SK-N-SH (cell line): ENCODE measurements around the gene EMP3. TPM values are rescaled to one million over a fixed set of nuclear protein-coding genes. Genes with fewer than 3 reads are reported as not detected.

Experiments used
- CTCF ChIA-PET: fragments of 300-600, 350-600 bp; formaldehyde crosslinking; extraction: SDS; loops from one replicate; lab custom pipeline; 2021; lab: Yijun Ruan, JAX
- POLR2A ChIA-PET: fragments of 350-600 bp; sonication (Branson Sonifier 250); formaldehyde crosslinking; extraction: SDS; loops from one replicate; lab custom pipeline; 2020; ENCODE audit warnings: antibody characterized with exemption, inconsistent platforms; lab: Yijun Ruan, JAX
- DNase-seq: peaks from one replicate; pipeline ENCODE4 v3.0.0; 2012
- H2AFZ ChIP-seq: fragments of 200-600 bp; sonication (generic); 2 replicates; pipeline ENCODE4 v1.8.1; 2016; ENCODE audit warnings: antibody characterized with exemption, mild to moderate bottlenecking, low read depth
- H3F3A ChIP-seq: fragments of 200-600 bp; sonication (generic); replicated peaks from 2 replicates; pipeline ENCODE3; 2016; ENCODE audit warnings: antibody characterized with exemption, mild to moderate bottlenecking; ENCODE audit not compliant: insufficient read depth
- H3K27ac ChIP-seq, 2 experiments: fragments of 200-500 bp in 1 of 2; fragments of 200-600 bp in 1 of 2; sonication (Bioruptor generic) in 1 of 2; sonication (generic), shearing (Covaris generic) in 1 of 2; 2 replicates each; pipeline versions ENCODE4 v1.5.1 to v1.6.1; 2014 to 2016; ENCODE audit warnings: low read depth in 2 of 2, inconsistent platforms in 1 of 2, low read length in 1 of 2, mild to moderate bottlenecking in 1 of 2, mixed read lengths in 1 of 2
- H3K27me3 ChIP-seq: fragments of 200-600 bp; sonication (generic), shearing (Covaris generic); 2 replicates; pipeline ENCODE4 v1.6.1; 2016; ENCODE audit warnings: mixed run types; ENCODE audit not compliant: insufficient read depth
- H3K36me3 ChIP-seq, 2 experiments: fragments of 200-500 bp in 1 of 2; fragments of 200-600 bp in 1 of 2; sonication (Bioruptor generic) in 1 of 2; sonication (generic) in 1 of 2; replicated peaks in 1 of 2; 2 replicates each; pipeline versions ENCODE3 to v1.5.1; 2014 to 2016; ENCODE audit warnings: low read length in 1 of 2, mild to moderate bottlenecking in 1 of 2; ENCODE audit not compliant: insufficient read depth in 2 of 2, control insufficient read depth in 1 of 2
- H3K4me1 ChIP-seq, 2 experiments: fragments of 200-500 bp in 1 of 2; fragments of 200-600 bp in 1 of 2; sonication (Bioruptor generic) in 1 of 2; sonication (generic), shearing (Covaris generic) in 1 of 2; 2 replicates each; pipeline versions ENCODE4 v1.5.1 to v1.6.1; 2014 to 2016; ENCODE audit warnings: low read depth in 1 of 2, low read length in 1 of 2, mixed run types in 1 of 2; ENCODE audit not compliant: insufficient read depth in 2 of 2, control insufficient read depth in 1 of 2
- H3K4me2 ChIP-seq: fragments of 200-600 bp; sonication (generic), shearing (Covaris generic); 2 replicates; pipeline ENCODE4 v1.6.1; 2017; ENCODE audit warnings: mixed run types
- H3K4me3 ChIP-seq, 2 experiments: fragments of 200-500 bp in 1 of 2; fragments of 200-600 bp in 1 of 2; sonication (Bioruptor generic) in 1 of 2; sonication (generic), shearing (Covaris generic) in 1 of 2; 2 replicates each; pipeline versions ENCODE4 v1.5.1 to v1.8.1; 2014 to 2016; ENCODE audit warnings: low read depth in 2 of 2, inconsistent platforms in 1 of 2, low read length in 1 of 2, mild to moderate bottlenecking in 1 of 2, mixed read lengths in 1 of 2, moderate library complexity in 1 of 2
- H3K79me2 ChIP-seq: fragments of 200-600 bp; sonication (generic); 2 replicates; pipeline ENCODE4 v1.8.1; 2017; ENCODE audit warnings: mild to moderate bottlenecking; ENCODE audit not compliant: insufficient read depth
- H3K9ac ChIP-seq: fragments of 200-600 bp; sonication (generic); 2 replicates; pipeline ENCODE4 v1.6.1; 2017; ENCODE audit warnings: mixed run types
- H3K9me2 ChIP-seq: fragments of 200-600 bp; sonication (generic); 2 replicates; pipeline ENCODE4 v1.6.1; 2017; ENCODE audit warnings: mixed run types
- H3K9me3 ChIP-seq: fragments of 200-600 bp; sonication (generic); 2 replicates; pipeline ENCODE4 v1.6.1; 2017; ENCODE audit warnings: mixed run types, mild to moderate bottlenecking, moderate library complexity
- H4K20me1 ChIP-seq: fragments of 200-600 bp; sonication (generic); 2 replicates; pipeline ENCODE4 v1.6.1; 2017; ENCODE audit warnings: mild to moderate bottlenecking, mixed run types; ENCODE audit not compliant: insufficient read depth
- CHD2 ChIP-seq: fragments of 150-350 bp; IDR thresholded peaks from 2 replicates; pipeline ENCODE4 v1.6.1; 2018; ENCODE audit warnings: low read length; ENCODE audit not compliant: partially characterized antibody
- EP300 ChIP-seq, 2 experiments: IDR thresholded peaks; 2 replicates each; pipeline versions ENCODE4 v1.4.0 to v1.6.1; 2012; ENCODE audit warnings: borderline replicate concordance in 1 of 2, low read depth in 1 of 2, low read length in 1 of 2
- EZH2phosphoT487 ChIP-seq: fragments of 200-600 bp; sonication (generic); IDR thresholded peaks from 2 replicates; pipeline ENCODE4 v1.6.1; 2017; ENCODE audit warnings: low read depth, mixed run types, mild to moderate bottlenecking, antibody characterized with exemption, moderate library complexity, borderline replicate concordance
- GABPA ChIP-seq: IDR thresholded peaks from 2 replicates; pipeline ENCODE4 v1.4.0; 2012; ENCODE audit warnings: low read depth, mild to moderate bottlenecking
- GATA2 ChIP-seq: sonication (generic); formaldehyde crosslinking; IDR thresholded peaks from 2 replicates; pipeline ENCODE4 v1.5.0; 2020; ENCODE audit warnings: mild to moderate bottlenecking, missing genetic modification reagents
- JUND ChIP-seq: IDR thresholded peaks from 2 replicates; pipeline ENCODE4 v1.4.0; 2012
- NFIC ChIP-seq: IDR thresholded peaks from 2 replicates; pipeline ENCODE4 v1.4.0; 2012; ENCODE audit warnings: borderline replicate concordance
- RAD21 ChIP-seq: IDR thresholded peaks from 2 replicates; pipeline ENCODE4 v1.6.1; 2012; ENCODE audit warnings: mild to moderate bottlenecking, low read length
- RCOR1 ChIP-seq: fragments of 150-350 bp; IDR thresholded peaks from 2 replicates; pipeline ENCODE4 v1.6.1; 2017; ENCODE audit warnings: antibody characterized with exemption, low read length
- RFX5 ChIP-seq: IDR thresholded peaks from 2 replicates; pipeline ENCODE4 v1.6.1; 2012; ENCODE audit warnings: mild to moderate bottlenecking, improper control_type of control experiment, low read length
- YY1 ChIP-seq: IDR thresholded peaks from 2 replicates; pipeline ENCODE4 v1.4.0; 2012; ENCODE audit warnings: low read depth, mild to moderate bottlenecking
- WGBS: methylation state at CpG from one replicate; pipeline ENCODE4 v1.1.6; 2017; ENCODE audit warnings: low lambda C conversion rate; 5-methylcytosine and 5-hydroxymethylcytosine counted together
- polyA plus RNA-seq, 3 experiments: library from polyadenylated mRNA; depleted of rRNA; stranded (reverse); fragments of >200 nt; gene quantifications; 2 replicates each; pipeline ENCODE4 v1.2.3, GENCODE V29; 2012
- TF ChIP-seq, protein P1 (sequence below): IDR thresholded peaks from 2 replicates; pipeline ENCODE4 v1.6.1; 2012; ENCODE audit warnings: mild to moderate bottlenecking, low read depth, low read length, moderate library complexity
- TF ChIP-seq, protein P2 (sequence below): IDR thresholded peaks from 2 replicates; pipeline ENCODE4 v1.4.0; 2012; ENCODE audit warnings: low read depth
- TF ChIP-seq, protein P3 (sequence below): fragments of 150-350 bp; IDR thresholded peaks from 2 replicates; pipeline ENCODE4 v1.6.1; 2016; ENCODE audit warnings: mild to moderate bottlenecking, low read depth, low read length
- TF ChIP-seq, protein P4 (sequence below): IDR thresholded peaks from 2 replicates; pipeline ENCODE4 v1.4.0; 2012; ENCODE audit warnings: low read depth, borderline replicate concordance

Gene EMP3
- polyA plus RNA-seq, 1 of the 3 experiments (the other 2 are of a cell fraction): 263 TPM

DNA sequence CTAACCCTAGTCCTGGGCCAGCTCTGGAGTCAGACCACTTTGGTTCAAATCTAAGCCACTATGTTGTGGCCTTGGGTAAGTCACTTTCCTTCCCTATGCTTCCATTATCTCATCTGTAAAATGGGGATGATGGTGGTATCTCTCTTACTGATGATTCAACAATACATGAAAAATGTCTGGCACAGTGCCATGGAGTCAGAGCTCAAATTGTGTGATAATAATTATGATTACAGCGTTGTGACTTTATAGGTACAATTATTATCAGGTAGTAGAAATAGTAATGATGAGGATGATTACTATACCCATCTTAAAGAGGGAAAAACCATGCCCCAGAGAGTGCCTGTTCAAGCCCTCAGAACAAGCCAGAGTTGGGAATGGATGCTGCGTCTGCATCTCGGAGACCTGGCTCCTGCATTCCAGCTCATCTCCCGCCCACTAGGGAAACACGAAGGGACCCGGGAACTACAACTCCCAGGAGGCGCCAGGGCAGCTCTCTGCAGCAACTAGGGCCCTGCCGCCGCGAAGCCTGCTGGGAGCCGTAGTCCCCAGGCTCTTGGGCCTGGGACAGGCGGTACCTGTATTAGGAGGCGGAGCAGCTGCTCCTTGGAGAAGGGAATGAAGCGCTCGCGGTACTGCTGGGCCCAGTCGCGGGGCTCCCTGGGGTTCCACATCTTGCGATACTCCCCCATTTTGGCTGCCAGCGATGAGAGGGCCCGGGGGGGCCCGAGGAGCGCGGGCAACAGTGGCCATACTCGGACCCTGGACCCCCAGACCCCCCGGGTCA is 37.6 kb downstream of the EMP3 start (continued):
- TF ChIP-seq, protein P1, sequence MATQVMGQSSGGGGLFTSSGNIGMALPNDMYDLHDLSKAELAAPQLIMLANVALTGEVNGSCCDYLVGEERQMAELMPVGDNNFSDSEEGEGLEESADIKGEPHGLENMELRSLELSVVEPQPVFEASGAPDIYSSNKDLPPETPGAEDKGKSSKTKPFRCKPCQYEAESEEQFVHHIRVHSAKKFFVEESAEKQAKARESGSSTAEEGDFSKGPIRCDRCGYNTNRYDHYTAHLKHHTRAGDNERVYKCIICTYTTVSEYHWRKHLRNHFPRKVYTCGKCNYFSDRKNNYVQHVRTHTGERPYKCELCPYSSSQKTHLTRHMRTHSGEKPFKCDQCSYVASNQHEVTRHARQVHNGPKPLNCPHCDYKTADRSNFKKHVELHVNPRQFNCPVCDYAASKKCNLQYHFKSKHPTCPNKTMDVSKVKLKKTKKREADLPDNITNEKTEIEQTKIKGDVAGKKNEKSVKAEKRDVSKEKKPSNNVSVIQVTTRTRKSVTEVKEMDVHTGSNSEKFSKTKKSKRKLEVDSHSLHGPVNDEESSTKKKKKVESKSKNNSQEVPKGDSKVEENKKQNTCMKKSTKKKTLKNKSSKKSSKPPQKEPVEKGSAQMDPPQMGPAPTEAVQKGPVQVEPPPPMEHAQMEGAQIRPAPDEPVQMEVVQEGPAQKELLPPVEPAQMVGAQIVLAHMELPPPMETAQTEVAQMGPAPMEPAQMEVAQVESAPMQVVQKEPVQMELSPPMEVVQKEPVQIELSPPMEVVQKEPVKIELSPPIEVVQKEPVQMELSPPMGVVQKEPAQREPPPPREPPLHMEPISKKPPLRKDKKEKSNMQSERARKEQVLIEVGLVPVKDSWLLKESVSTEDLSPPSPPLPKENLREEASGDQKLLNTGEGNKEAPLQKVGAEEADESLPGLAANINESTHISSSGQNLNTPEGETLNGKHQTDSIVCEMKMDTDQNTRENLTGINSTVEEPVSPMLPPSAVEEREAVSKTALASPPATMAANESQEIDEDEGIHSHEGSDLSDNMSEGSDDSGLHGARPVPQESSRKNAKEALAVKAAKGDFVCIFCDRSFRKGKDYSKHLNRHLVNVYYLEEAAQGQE: 0 out of 2 replicates have a peak, but pooled peaks have one; percentile 3
- TF ChIP-seq EP300 (IDR thresholded peaks at IDR 0.05; ENCODE audit: borderline replicate concordance in 1 of 2, low read depth in 1 of 2, low read length in 1 of 2) (no peak), RFX5 (no peak), JUND (no peak), YY1 (no peak), RAD21 (no peak), CHD2 (peak; percentile 86), RCOR1 (no peak), GATA2 (no peak)
- TF ChIP-seq, protein P2, sequence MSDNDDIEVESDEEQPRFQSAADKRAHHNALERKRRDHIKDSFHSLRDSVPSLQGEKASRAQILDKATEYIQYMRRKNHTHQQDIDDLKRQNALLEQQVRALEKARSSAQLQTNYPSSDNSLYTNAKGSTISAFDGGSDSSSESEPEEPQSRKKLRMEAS: no peak
- TF ChIP-seq, protein P3, sequence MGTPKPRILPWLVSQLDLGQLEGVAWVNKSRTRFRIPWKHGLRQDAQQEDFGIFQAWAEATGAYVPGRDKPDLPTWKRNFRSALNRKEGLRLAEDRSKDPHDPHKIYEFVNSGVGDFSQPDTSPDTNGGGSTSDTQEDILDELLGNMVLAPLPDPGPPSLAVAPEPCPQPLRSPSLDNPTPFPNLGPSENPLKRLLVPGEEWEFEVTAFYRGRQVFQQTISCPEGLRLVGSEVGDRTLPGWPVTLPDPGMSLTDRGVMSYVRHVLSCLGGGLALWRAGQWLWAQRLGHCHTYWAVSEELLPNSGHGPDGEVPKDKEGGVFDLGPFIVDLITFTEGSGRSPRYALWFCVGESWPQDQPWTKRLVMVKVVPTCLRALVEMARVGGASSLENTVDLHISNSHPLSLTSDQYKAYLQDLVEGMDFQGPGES: no peak
- TF ChIP-seq, all 33 proteins: peak for 8

DNA sequence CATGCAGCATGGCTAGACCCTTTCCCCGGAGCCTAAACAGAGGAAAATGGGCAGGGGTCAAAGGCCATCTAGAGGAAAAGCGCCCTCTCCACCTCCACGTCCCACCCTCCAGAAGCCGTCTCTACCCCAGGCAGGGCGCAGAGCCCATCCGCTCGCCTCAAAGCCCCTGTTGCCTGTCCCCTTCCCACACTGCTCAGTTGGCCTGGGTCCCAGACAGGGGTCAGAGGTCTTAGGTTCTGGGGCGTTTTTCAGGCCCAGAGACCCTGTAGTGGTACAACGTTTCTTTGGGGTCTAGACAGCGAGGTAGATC is 38.1 kb downstream of the EMP3 start:
- Histone ChIP-seq H3K4me3 (peak overlapping the region; percentile 62 to 80), H2AFZ (peak overlapping the region; percentile 78), H4K20me1 (no peaks in the 10 kb centered on the region), H3K4me1 (peaks cover 4 to 14% of the 10 kb centered on the region in 2 experiments; a peak in 1 of 4 replicates), H3K79me2 (no peaks in the 10 kb centered on the region), H3K27me3 (no peaks in the 10 kb centered on the region), H3F3A (peaks cover 6% of the 10 kb centered on the region), H3K9ac (peak overlapping the region; percentile 83), H3K36me3 (no peaks in the 10 kb centered on the region), H3K9me2 (no peaks in the 10 kb centered on the region), H3K4me2 (peak overlapping the region; percentile 98), H3K9me3 (no peaks in the 10 kb centered on the region), H3K27ac (peak overlapping the region; percentile 74 to 85)
- POLR2A ChIA-PET: interaction anchor here (0.5 to 2.1 kb wide), 5 partner anchors 9 to 190 kb away, joined by 3 to 11 read pairs (median 5); partner anchors contain the start of gene KDELR1
- TF ChIP-seq, protein P4, sequence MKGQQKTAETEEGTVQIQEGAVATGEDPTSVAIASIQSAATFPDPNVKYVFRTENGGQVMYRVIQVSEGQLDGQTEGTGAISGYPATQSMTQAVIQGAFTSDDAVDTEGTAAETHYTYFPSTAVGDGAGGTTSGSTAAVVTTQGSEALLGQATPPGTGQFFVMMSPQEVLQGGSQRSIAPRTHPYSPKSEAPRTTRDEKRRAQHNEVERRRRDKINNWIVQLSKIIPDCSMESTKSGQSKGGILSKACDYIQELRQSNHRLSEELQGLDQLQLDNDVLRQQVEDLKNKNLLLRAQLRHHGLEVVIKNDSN: no peak
- TF ChIP-seq GATA2 (no peak), EZH2phosphoT487 (no peak), NFIC (no peak), GABPA (no peak)
- TF ChIP-seq, protein P2: no peak
- TF ChIP-seq, protein P1: 0 out of 2 replicates have a peak, but pooled peaks have one; percentile 1
- WGBS: 1% methylated on average over 9 of the region's 10 CpGs
- DNase-seq: no peak
- CTCF ChIA-PET: interaction anchor here (0.7 to 3.4 kb wide), 7 partner anchors 8 to 82 kb away, joined by 3 to 14 read pairs (median 3); partner anchors contain the start of gene KDELR1
